ENCODE data around the gene OTOP2.
"Not testable (repeated sequence)": the region's sequence is repeated elsewhere in the genome, so short reads cannot be mapped to it uniquely, and the experiment has no call there.

Gene OTOP2

GRCh38 chr17:74975943-74976342 lies 51.9 kb downstream of the OTOP2 start:
- no peak for DNase-seq

GRCh38 chr17:74977802-74978201 lies 53.7 kb downstream of the OTOP2 start:
- DNase-seq, result no peak

GRCh38 chr17:74978240-74978639 lies 54.2 kb downstream of the OTOP2 start:
- no peak for DNase-seq

GRCh38 chr17:74979408-74980146 lies 55.5 kb downstream of the OTOP2 start:
- no peak for DNase-seq

GRCh38 chr17:74981318-74981978 lies 57.4 kb downstream of the OTOP2 start:
- no peak for DNase-seq

- peak; percentile 82 for DNase-seq
These were observed 58.0 kb downstream of the OTOP2 start for GRCh38 chr17:74981979-74982662.

- DNase-seq, result not testable (repeated sequence)
These were observed 58.7 kb downstream of the OTOP2 start for GRCh38 chr17:74982663-74983313.

Measured in activated gamma-delta T cell (primary cell).